ENCODE results near the gene GSDME. TPM values are rescaled to one million over a fixed set of nuclear protein-coding genes. Genes with fewer than 3 reads are reported as not detected.

GSDME gene
- total RNA-seq, 2 experiments from 2014 or later: 6.2 to 8.5 TPM

- H3K4me3 Mint-ChIP-seq: no peak overlapping the region
- H3K4me1 Mint-ChIP-seq: peaks cover 3% of the 10 kb centered on the region
- POLR2A ChIA-PET: no interaction called here
- H3K27me3 Mint-ChIP-seq: no peaks in the 10 kb centered on the region
- CTCF ChIA-PET: no interaction called here
- DNase-seq (no peak), ATAC-seq (no peak)
- intact Hi-C loops (cut with DNase I, micrococcal nuclease): no loop called here
- no peak overlapping the region for H3K27ac Mint-ChIP-seq
- H3K36me3 Mint-ChIP-seq (ENCODE audit: low read depth): peaks cover 12% of the 10 kb centered on the region
- H3K9me3 Mint-ChIP-seq (ENCODE audit: low read depth): no peaks in the 10 kb centered on the region
Measured at GRCh38 chr7:24659505-24659904, 97.8 kb downstream of the GSDME start.

GRCh38 chr7:24657980-24658379 lies 99.3 kb downstream of the GSDME start:
- intact Hi-C loops (cut with DNase I, micrococcal nuclease): no loop called here
- ATAC-seq (no peak), DNase-seq (no peak)
- no peak overlapping the region for H3K4me3 Mint-ChIP-seq
- POLR2A ChIA-PET: no interaction called here
- no peaks in the 10 kb centered on the region for H3K27me3 Mint-ChIP-seq
- CTCF ChIA-PET: interaction anchor here (1.4 to 4.1 kb wide), 2 partner anchors 8 to 10 kb away, joined by 4 to 18 read pairs; no protein-coding TSS in a partner anchor
- H3K27ac Mint-ChIP-seq: no peak overlapping the region
- peaks cover 4% of the 10 kb centered on the region for H3K4me1 Mint-ChIP-seq
- H3K36me3 Mint-ChIP-seq (ENCODE audit: low read depth): peaks cover 12% of the 10 kb centered on the region
- no peaks in the 10 kb centered on the region for H3K9me3 Mint-ChIP-seq (ENCODE audit: low read depth)

GRCh38 chr7:24656608-24657007 lies 100.7 kb downstream of the GSDME start:
- Mint-ChIP-seq H3K27me3 (no peaks in the 10 kb centered on the region), H3K4me3 (no peak overlapping the region), H3K27ac (no peak overlapping the region), H3K9me3 (ENCODE audit: low read depth) (no peaks in the 10 kb centered on the region), H3K36me3 (ENCODE audit: low read depth) (peaks cover 12% of the 10 kb centered on the region), H3K4me1 (peaks cover 8% of the 10 kb centered on the region)
- ChIA-PET POLR2A (no interaction called here), CTCF (interaction anchor here (0.7 to 4.1 kb wide), 4 partner anchors 9 to 1585 kb away, joined by 3 to 18 read pairs (median 4); no protein-coding TSS in a partner anchor)
- intact Hi-C loops (cut with DNase I, micrococcal nuclease): no loop called here
- ATAC-seq: no peak
- DNase-seq: no peak

DNA sequence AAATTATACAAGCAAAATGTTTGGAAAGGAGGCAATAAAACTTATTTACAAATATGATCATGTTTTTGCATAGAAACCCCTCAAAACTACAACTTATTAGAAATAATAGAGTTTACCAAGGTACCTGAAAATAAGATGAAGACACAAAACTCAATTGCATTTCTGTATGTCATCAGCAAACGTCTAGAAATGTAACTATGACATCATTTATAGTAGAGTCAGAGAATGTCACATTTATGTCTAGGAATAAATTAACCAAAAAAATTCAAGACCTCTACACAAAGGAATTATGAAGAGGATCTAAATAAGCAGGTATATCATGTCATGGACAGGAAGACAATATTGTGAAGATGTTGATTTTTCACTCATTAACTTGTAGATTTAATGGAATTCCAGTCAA lies 103.0 kb downstream of the GSDME start:
- Mint-ChIP-seq H3K36me3 (ENCODE audit: low read depth) (peaks cover 18% of the 10 kb centered on the region), H3K4me3 (no peak overlapping the region), H3K9me3 (ENCODE audit: low read depth) (no peaks in the 10 kb centered on the region), H3K4me1 (peaks cover 9% of the 10 kb centered on the region), H3K27ac (no peak overlapping the region), H3K27me3 (no peaks in the 10 kb centered on the region)
- ChIA-PET POLR2A (no interaction called here), CTCF (interaction anchor here (1.4 to 4.1 kb wide), 2 partner anchors 9 to 12 kb away, joined by 4 to 18 read pairs; no protein-coding TSS in a partner anchor)
- no peak for DNase-seq
- ATAC-seq: no peak
- intact Hi-C loops (cut with DNase I, micrococcal nuclease): no loop called here

DNA sequence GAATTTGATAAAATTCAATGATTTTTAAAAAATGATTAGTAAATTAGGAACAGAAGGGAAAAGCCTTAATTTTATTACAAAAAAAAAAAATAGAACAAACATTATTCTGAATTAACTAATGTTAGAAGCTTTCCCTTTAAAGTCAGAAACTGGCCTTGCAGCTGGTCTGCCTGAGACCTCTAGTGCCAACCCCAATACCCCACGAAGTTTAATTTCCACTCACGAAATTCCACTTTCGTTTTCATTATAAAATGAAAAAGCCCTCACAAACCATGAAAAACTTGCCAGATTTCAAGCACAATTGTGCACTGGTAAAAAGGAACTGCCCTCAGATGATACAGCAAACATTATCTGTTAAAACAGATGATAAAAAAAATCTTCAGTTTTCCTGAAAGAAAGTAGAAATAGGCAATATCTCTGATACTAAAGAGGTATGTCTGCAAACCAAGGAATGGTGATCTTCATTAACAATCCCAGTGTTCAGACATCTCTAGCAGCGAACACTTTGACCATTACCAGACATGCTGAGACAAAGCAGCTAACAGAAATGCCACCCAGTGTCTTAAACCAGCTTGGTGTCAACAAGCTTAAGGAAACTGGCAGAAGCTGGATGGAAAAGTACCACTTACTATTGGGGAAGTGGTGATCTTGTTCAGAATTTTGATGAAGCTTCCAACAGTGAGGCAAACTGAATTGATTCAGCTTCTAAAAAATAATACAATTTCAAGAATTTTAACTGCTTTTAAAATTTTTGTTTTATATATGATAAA lies 103.8 kb downstream of the GSDME start:
- ChIA-PET CTCF (interaction anchor here (1.2 to 4.1 kb wide), 2 partner anchors 11 to 12 kb away, joined by 3 to 18 read pairs; no protein-coding TSS in a partner anchor), POLR2A (no interaction called here)

DNA sequence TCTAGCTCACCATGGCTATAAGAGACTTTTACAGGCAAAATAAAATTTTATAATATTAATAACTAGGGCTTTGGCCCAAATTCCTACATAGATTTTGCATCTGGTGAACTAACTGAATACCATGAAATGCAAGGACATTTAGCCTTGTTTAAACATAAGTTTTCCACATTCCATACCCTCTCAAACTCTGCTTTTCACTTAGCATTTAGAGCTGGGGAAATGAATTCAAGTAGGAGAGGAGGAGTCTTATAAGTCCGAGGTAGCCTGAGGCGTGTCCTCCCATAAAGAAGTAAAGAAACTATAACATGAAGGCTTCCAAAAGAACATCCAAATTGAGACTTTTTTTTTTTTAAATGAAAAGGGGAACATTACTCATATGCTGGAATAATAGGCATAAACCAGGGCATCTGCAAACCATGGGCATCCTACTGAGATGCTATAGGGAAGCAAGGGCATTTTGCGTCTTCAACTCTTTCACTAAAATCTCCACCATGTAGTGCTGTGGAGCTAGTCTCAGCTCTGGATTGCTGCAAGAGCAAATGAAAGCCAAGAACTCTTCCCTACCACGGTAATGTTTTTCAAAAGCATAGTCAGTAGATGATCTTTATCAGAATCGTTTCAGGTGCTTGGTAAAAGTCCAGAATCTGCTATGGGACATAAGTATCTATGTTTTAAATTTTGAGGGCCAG lies 104.9 kb downstream of the GSDME start:
- no peak for DNase-seq
- ATAC-seq: no peak
- Mint-ChIP-seq H3K4me1 (peaks cover 9% of the 10 kb centered on the region), H3K9me3 (ENCODE audit: low read depth) (no peaks in the 10 kb centered on the region), H3K4me3 (no peak overlapping the region), H3K27ac (no peak overlapping the region), H3K27me3 (no peaks in the 10 kb centered on the region), H3K36me3 (ENCODE audit: low read depth) (peaks cover 13% of the 10 kb centered on the region)
- POLR2A ChIA-PET: no interaction called here
- intact Hi-C loops (cut with DNase I, micrococcal nuclease): no loop called here
- CTCF ChIA-PET: interaction anchor here (1.2 kb wide), 1 partner anchor 12 kb away, joined by 3 read pairs; no protein-coding TSS in a partner anchor

More for the DNA sequence above, 103.8 kb downstream of the GSDME start:
- no peaks in the 10 kb centered on the region for H3K9me3 Mint-ChIP-seq (ENCODE audit: low read depth)
- no peak for ATAC-seq
- peaks cover 9% of the 10 kb centered on the region for H3K4me1 Mint-ChIP-seq
- H3K27me3 Mint-ChIP-seq: no peaks in the 10 kb centered on the region
- intact Hi-C loops (cut with DNase I, micrococcal nuclease): no loop called here
- peaks cover 15% of the 10 kb centered on the region for H3K36me3 Mint-ChIP-seq (ENCODE audit: low read depth)
- no peak for DNase-seq
- peak overlapping the region; percentile 12 for H3K4me3 Mint-ChIP-seq
- H3K27ac Mint-ChIP-seq: no peak overlapping the region

Other genes with a start within 250 kb of the GSDME start
- 10 to 100 TPM; 20.8 to 41.7 TPM for gene PALS2, start 184.0 kb downstream of the GSDME start, total RNA-seq
- gene OSBPL3, start 222.7 kb upstream of the GSDME start, total RNA-seq: 10 to 100 TPM; 34.7 to 38.2 TPM

All from activated CD4-positive, alpha-beta T cell treated with anti-CD3 and anti-CD28 coated beads for 36 hours (primary cell).